ENCODE data around the gene TRAPPC2L. TPM values are rescaled to one million over a fixed set of nuclear protein-coding genes. Genes with fewer than 3 reads are reported as not detected.

TRAPPC2L gene
- total and polyA plus RNA-seq, 2 donors (not counting 1 experiment from before 2014, with no cell fraction given) = 33.5 to 65.1 TPM

GRCh38 chr16:88872650-88873331 is 15.9 kb downstream of the TRAPPC2L start:
- peaks cover 9% of the 10 kb centered on the region for H3K4me1 Mint-ChIP-seq
- peaks cover 13 to 19% of the 10 kb centered on the region in 2 donors for H3K4me1 ChIP-seq (ENCODE audit: control insufficient read depth in 2 of 2, insufficient read depth in 2 of 2, low read length in 2 of 2)
- peaks cover 0 to 21% of the 10 kb centered on the region in 2 experiments for H3K36me3 ChIP-seq (replicated peaks in 1 of 2; ENCODE audit: control extremely low read depth in 1 of 2, control insufficient read depth in 1 of 2, extremely low read depth in 1 of 2, insufficient read depth in 2 of 2, low read length in 1 of 2)
- H3K9me3 Mint-ChIP-seq (ENCODE audit: insufficient read depth) = no peaks in the 10 kb centered on the region
- CTCF ChIA-PET = no interaction called here
- H3K4me3 ChIP-seq (ENCODE audit: control extremely low read depth in 1 of 5, extremely low read depth in 1 of 5, insufficient read depth in 1 of 5, low read depth in 2 of 5, low read length in 4 of 5) = no peak overlapping the region
- intact Hi-C loops (cut with micrococcal nuclease) = no loop called here
- H4K20me1 ChIP-seq (ENCODE audit: control insufficient read depth, insufficient read depth, low read length, poor library complexity, severe bottlenecking) = peaks cover 50% of the 10 kb centered on the region
- ATAC-seq (ENCODE audit: low read depth) (no peak), DNase-seq (no peak)
- TF ChIP-seq EZH2 (IDR thresholded peaks at IDR 0.05; ENCODE audit: borderline replicate concordance, insufficient read depth, low read depth, low read length, poor library complexity, severe bottlenecking) (no peak), CTCF (IDR thresholded peaks at IDR 0.05) (no peak)
- no peak overlapping the region for H2AFZ ChIP-seq (ENCODE audit: insufficient read depth, low read depth, low read length, poor library complexity, severe bottlenecking)
- no peak overlapping the region for H3K27ac ChIP-seq (ENCODE audit: low read length in 2 of 2)
- peaks cover 0 to 31% (median 4%) of the 10 kb centered on the region in 4 experiments for H3K27me3 ChIP-seq (replicated peaks in 1 of 4; ENCODE audit: control extremely low read depth in 1 of 4, control insufficient read depth in 3 of 4, insufficient read depth in 4 of 4, low read length in 3 of 4)
- peaks cover 10% of the 10 kb centered on the region for H3K27me3 Mint-ChIP-seq
- POLR2A ChIA-PET = no interaction called here
- H3K27ac Mint-ChIP-seq = no peak overlapping the region
- peaks cover 0 to 7% (median 0%) of the 10 kb centered on the region in 3 donors for H3K9me3 ChIP-seq (ENCODE audit: control extremely low read depth in 1 of 3, control insufficient read depth in 2 of 3, insufficient read depth in 1 of 3, low read length in 2 of 3)
- no peak overlapping the region for H3K4me2 ChIP-seq (replicated peaks; ENCODE audit: low read depth, low read length, poor library complexity, severe bottlenecking)
- 70% methylated on average over 24 of the region's 25 CpGs for whole genome bisulfite sequencing (ENCODE audit: insufficient coverage)
- no peak overlapping the region for H3K9ac ChIP-seq (ENCODE audit: low read length)
- no peaks in the 10 kb centered on the region for H3K79me2 ChIP-seq (ENCODE audit: control insufficient read depth, insufficient read depth, low read length)
- no peak overlapping the region for H3K4me3 Mint-ChIP-seq

- peaks cover 0 to 14% (median 2%) of the 10 kb centered on the region in 4 experiments for H3K27me3 ChIP-seq (replicated peaks in 1 of 4; ENCODE audit: control extremely low read depth in 1 of 4, control insufficient read depth in 3 of 4, insufficient read depth in 4 of 4, low read length in 3 of 4)
Observed at GRCh38 chr16:88874938-88875599, 18.1 kb downstream of the TRAPPC2L start.

More at GRCh38 chr16:88874938-88875599, 18.1 kb downstream of the TRAPPC2L start:
- Histone ChIP-seq H3K27ac (ENCODE audit: low read length in 2 of 2) (no peak overlapping the region), H3K36me3 (replicated peaks in 1 of 2; ENCODE audit: control extremely low read depth in 1 of 2, control insufficient read depth in 1 of 2, extremely low read depth in 1 of 2, insufficient read depth in 2 of 2, low read length in 1 of 2) (peaks cover 0 to 41% of the 10 kb centered on the region in 2 experiments), H3K4me2 (replicated peaks; ENCODE audit: low read depth, low read length, poor library complexity, severe bottlenecking) (no peak overlapping the region), H3K9me3 (ENCODE audit: control extremely low read depth in 1 of 3, control insufficient read depth in 2 of 3, insufficient read depth in 1 of 3, low read length in 2 of 3) (peaks cover 0 to 7% (median 0%) of the 10 kb centered on the region in 3 donors), H3K4me1 (ENCODE audit: control insufficient read depth in 2 of 2, insufficient read depth in 2 of 2, low read length in 2 of 2) (peaks cover 13 to 19% of the 10 kb centered on the region in 2 donors), H2AFZ (ENCODE audit: insufficient read depth, low read depth, low read length, poor library complexity, severe bottlenecking) (no peak overlapping the region), H3K79me2 (ENCODE audit: control insufficient read depth, insufficient read depth, low read length) (no peaks in the 10 kb centered on the region), H4K20me1 (ENCODE audit: control insufficient read depth, insufficient read depth, low read length, poor library complexity, severe bottlenecking) (peaks cover 65% of the 10 kb centered on the region), H3K9ac (ENCODE audit: low read length) (no peak overlapping the region), H3K4me3 (ENCODE audit: control extremely low read depth in 1 of 5, extremely low read depth in 1 of 5, insufficient read depth in 1 of 5, low read depth in 2 of 5, low read length in 4 of 5) (no peak overlapping the region)
- intact Hi-C loops (cut with micrococcal nuclease) = no loop called here
- peaks cover 5% of the 10 kb centered on the region for H3K27me3 Mint-ChIP-seq
- no peaks in the 10 kb centered on the region for H3K9me3 Mint-ChIP-seq (ENCODE audit: insufficient read depth)
- WGBS (ENCODE audit: insufficient coverage) = 96% methylated on average over 28 of the region's 34 CpGs
- H3K4me1 Mint-ChIP-seq = peaks cover 9% of the 10 kb centered on the region
- CTCF ChIA-PET = interaction anchor here (0.7 kb wide), 1 partner anchor 18 kb away, joined by 3 read pairs; the partner anchor contains the start of gene TRAPPC2L
- no peak for DNase-seq
- no peak overlapping the region for H3K4me3 Mint-ChIP-seq
- POLR2A ChIA-PET = no interaction called here
- no peak for ATAC-seq (ENCODE audit: low read depth)
- H3K27ac Mint-ChIP-seq = peak overlapping the region; percentile 15
- TF ChIP-seq EZH2 (IDR thresholded peaks at IDR 0.05; ENCODE audit: borderline replicate concordance, insufficient read depth, low read depth, low read length, poor library complexity, severe bottlenecking) (no peak), CTCF (IDR thresholded peaks at IDR 0.05) (no peak)
